OCI-LY7 (cell line): ENCODE results near the gene SIGLEC10.

ENCODE experiments used
- CTCF ChIP-seq: fragments of 200-600 bp; sonication (generic); conservative IDR thresholded peaks from 2 replicates; pipeline ENCODE4 v1.5.1; 2014; ENCODE audit warnings: mild to moderate bottlenecking, antibody characterized with exemption, low read length, moderate library complexity, mixed read lengths
- EZH2phosphoT487 ChIP-seq: fragments of 200-600 bp; sonication (generic); IDR thresholded peaks from 2 replicates; pipeline ENCODE4 v1.6.1; 2018; ENCODE audit warnings: low read depth, borderline replicate concordance, mild to moderate bottlenecking, mixed run types, antibody characterized with exemption, low read length, moderate library complexity, mixed read lengths

GRCh38 chr19:51366389-51367254 is 50.8 kb downstream of the SIGLEC10 start:
- no peak for TF ChIP-seq CTCF
- no peak for TF ChIP-seq EZH2phosphoT487
